GM20431 (cell line): ENCODE results near the gene CR1.
"Not testable (repeated sequence)": the region's sequence is repeated elsewhere in the genome, so short reads cannot be mapped to it uniquely, and the experiment has no call there.

ENCODE experiments used
- in situ Hi-C: fragments of 300-500 bp; cut with MseI, MboI; formaldehyde crosslinking; loops from one replicate; pipeline ENCODE4 v1.15.0; 2020; ENCODE audit warnings: low sequenced_read_pairs; ENCODE audit not compliant: unreplicated experiment

Gene CR1

GRCh38 chr1:207661420-207661819 is 165.5 kb downstream of the CR1 start:
- in situ Hi-C loops: not testable (repeated sequence)

GRCh38 chr1:207666342-207666741 is 170.4 kb downstream of the CR1 start:
- in situ Hi-C loops: no loop called here

- in situ Hi-C loops: no loop called here
These were observed 173.6 kb downstream of the CR1 start for GRCh38 chr1:207669528-207670009.

- in situ Hi-C loops: no loop called here
These were observed 174.2 kb downstream of the CR1 start for GRCh38 chr1:207670192-207670591.

GRCh38 chr1:207670997-207671396 is 175.0 kb downstream of the CR1 start:
- in situ Hi-C loops: no loop called here

- in situ Hi-C loops: no loop called here
These were observed 176.7 kb downstream of the CR1 start for GRCh38 chr1:207672522-207673130.

- in situ Hi-C loops: no loop called here
These were observed 177.4 kb downstream of the CR1 start for GRCh38 chr1:207673399-207673798.

GRCh38 chr1:207676153-207676552 is 180.2 kb downstream of the CR1 start:
- in situ Hi-C loops: no loop called here

GRCh38 chr1:207680590-207681388 is 184.8 kb downstream of the CR1 start:
- in situ Hi-C loops: not testable (repeated sequence)

GRCh38 chr1:207682872-207683434 is 187.0 kb downstream of the CR1 start:
- in situ Hi-C loops: not testable (repeated sequence)

- in situ Hi-C loops: not testable (repeated sequence)
These were observed 194.6 kb downstream of the CR1 start for GRCh38 chr1:207690551-207690950.

GRCh38 chr1:207691010-207691409 is 195.1 kb downstream of the CR1 start:
- in situ Hi-C loops: no loop called here
